ENCODE measurements around the gene PSMC3IP. TPM values are rescaled to one million over a fixed set of nuclear protein-coding genes. Genes with fewer than 3 reads are reported as not detected.
A peak's percentile ranks its signal among the peaks of the same experiment; 100 is the strongest.

PSMC3IP gene
- total RNA-seq, 2 donors from 2014 or later = 2.2 to 3.4 TPM

DNA sequence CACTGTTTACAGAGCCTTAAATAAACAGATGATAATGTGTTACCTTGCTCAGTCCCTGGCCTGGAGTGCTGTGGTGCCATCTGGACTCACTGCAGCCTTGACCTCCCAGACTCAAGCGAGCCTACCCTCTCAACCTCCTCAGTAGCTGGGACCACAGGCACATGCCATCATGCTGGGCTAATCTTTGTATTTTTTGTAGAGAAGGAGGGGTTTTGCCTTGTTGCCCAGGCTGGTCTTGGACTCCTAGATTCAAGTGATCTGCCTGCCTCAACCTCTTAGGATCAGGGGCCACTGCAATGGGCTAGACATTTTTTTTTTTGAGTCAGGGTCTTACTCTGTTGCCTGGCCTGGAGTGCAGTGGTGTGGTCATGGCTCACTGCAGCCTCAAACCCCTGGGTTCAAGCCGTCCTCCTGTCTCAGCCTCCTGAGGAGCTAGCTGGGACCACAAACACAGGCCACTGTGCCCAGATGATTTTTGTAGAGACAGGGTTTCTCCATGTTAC lies 46.5 kb downstream of the PSMC3IP start:
- DNase-seq (no peak), ATAC-seq (no peak)
- intact Hi-C loops (cut with DNase I) = no loop called here

- DNase-seq (no peak), ATAC-seq (no peak)
- intact Hi-C loops (cut with DNase I) = loop anchor here (5.0 to 10.0 kb wide), 2 partner anchors 104 to 207 kb away; partner anchors contain the start of gene CAVIN1 (in 1 of the 2)
Measured at GRCh38 chr17:42529061-42529460, 48.5 kb downstream of the PSMC3IP start.

DNA sequence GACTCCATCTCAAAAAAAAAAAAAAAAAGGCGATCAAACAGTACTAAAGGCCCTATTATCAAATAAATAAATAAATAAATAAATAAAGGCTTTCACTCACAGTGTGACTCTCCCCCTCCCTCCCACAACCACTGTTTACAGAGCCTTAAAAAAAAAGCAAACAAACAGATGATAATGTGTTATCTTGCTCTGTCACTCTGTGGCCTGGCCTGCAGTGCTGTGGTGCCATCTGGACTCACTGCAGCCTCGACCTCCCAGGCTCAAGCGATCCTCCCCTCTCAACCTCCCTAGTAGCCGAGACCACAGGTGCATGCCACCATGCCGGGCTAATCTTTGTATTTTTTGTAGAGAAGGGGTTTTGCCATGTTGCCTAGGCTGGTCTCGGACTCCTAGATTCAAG lies 49.6 kb downstream of the PSMC3IP start:
- intact Hi-C loops (cut with DNase I) = loop anchor here (5.0 to 10.0 kb wide), 2 partner anchors 103 to 206 kb away; partner anchors contain the start of gene CAVIN1 (in 1 of the 2)
- ATAC-seq = no peak
- no peak for DNase-seq

DNA sequence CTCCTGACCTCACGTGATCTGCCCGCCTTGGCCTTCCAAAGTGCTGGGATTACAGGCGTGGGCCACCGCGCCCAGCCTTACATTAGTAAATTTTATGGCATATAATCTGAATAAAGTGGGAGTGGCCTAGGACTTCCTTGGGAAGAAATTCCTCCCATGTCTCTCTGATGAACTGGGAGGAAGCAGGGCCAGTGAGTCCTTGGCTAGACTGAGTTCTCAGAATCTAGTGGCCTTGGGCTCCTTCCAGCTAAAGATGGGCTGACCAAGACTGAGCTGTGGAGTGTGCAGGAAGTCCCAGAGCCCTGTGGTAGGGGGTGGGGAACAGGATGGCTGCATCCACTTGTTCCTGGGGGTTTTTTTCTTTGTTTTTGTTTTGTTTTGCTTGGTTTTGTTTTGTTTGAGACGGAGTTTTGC lies 51.5 kb downstream of the PSMC3IP start:
- ATAC-seq (peak; percentile 67 to 68), DNase-seq (no peak)
- intact Hi-C loops (cut with DNase I) = loop anchor here (5.0 to 10.0 kb wide), 2 partner anchors 101 to 204 kb away; partner anchors contain the start of gene CAVIN1 (in 1 of the 2)

DNA sequence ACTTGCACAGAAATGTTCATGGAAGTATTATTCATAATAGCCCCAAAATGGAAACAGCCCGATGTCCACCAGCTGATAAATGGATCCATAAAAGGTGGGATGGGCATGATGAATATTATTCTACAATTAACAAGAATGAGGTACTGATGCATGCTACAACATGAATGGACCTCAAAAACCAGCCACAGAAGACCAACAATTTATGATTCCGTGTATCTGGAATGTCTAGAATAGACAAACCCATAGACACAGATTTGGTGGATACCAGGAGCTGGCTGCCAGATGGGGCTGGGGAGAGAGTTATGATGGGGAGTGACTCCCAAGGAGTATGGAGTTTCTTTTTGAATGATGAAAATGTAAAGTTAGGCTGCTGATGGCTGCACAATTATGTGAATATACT lies 52.3 kb downstream of the PSMC3IP start:
- ATAC-seq (no peak), DNase-seq (no peak)
- intact Hi-C loops (cut with DNase I) = loop anchor here (5.0 to 10.0 kb wide), 2 partner anchors 100 to 203 kb away; partner anchors contain the start of gene CAVIN1 (in 1 of the 2)

- intact Hi-C loops (cut with DNase I) = loop anchor here in 1 of 2 donors (10.0 kb wide), 1 partner anchor 98 kb away; the partner anchor contains the start of gene CAVIN1
- ATAC-seq (no peak), DNase-seq (no peak)
Measured at GRCh38 chr17:42522798-42523278, 54.7 kb downstream of the PSMC3IP start.

Other genes starting within 250 kb of the PSMC3IP start
- 100 to 1,000 TPM; 106 to 241 TPM for gene STAT3, start 189.3 kb downstream of the PSMC3IP start, total RNA-seq
- 100 to 1,000 TPM; 258 to 297 TPM for gene CAVIN1, start 154.5 kb downstream of the PSMC3IP start, total RNA-seq
- 10 to 100 TPM; 40.3 to 55.4 TPM for gene ATP6V0A1, start 118.9 kb downstream of the PSMC3IP start, total RNA-seq
- 10 to 100 TPM; 15.1 to 20.7 TPM for gene NAGLU, start 41.5 kb downstream of the PSMC3IP start, total RNA-seq
- 1 to 10 TPM; 2.8 to 3.7 TPM for gene HSD17B1, start 24.8 kb downstream of the PSMC3IP start, total RNA-seq
- gene COASY, start 15.6 kb downstream of the PSMC3IP start, total RNA-seq = 10 to 100 TPM; 37.2 to 37.5 TPM
- 10 to 100 TPM; 51.3 to 55.3 TPM for gene MLX, start 10.6 kb downstream of the PSMC3IP start, total RNA-seq
- gene RETREG3, start 31.6 kb upstream of the PSMC3IP start, total RNA-seq = 10 to 100 TPM; 26.0 to 26.1 TPM
- 10 to 100 TPM; 45.3 to 54.8 TPM for gene TUBG1, start 32.0 kb upstream of the PSMC3IP start, total RNA-seq
- gene TUBG2, start 81.6 kb upstream of the PSMC3IP start, total RNA-seq = 10 to 100 TPM; 14.4 to 15.8 TPM
- gene PLEKHH3, start 99.3 kb upstream of the PSMC3IP start, total RNA-seq = 10 to 100 TPM; 18.1 to 19.9 TPM
- gene CCR10, start 104.1 kb upstream of the PSMC3IP start, total RNA-seq = 1 to 10 TPM; 1.7 to 3.3 TPM
- gene CNTNAP1, start 104.8 kb upstream of the PSMC3IP start, total RNA-seq = 1 to 10 TPM; 4.7 to 7.2 TPM
- 10 to 100 TPM; 28.7 to 38.1 TPM for gene EZH1, start 167.3 kb upstream of the PSMC3IP start, total RNA-seq
- 10 to 100 TPM; 40.9 to 49.7 TPM for gene RAMP2, start 183.5 kb upstream of the PSMC3IP start, total RNA-seq
- 10 to 100 TPM; 30.0 to 32.1 TPM for gene VPS25, start 195.7 kb upstream of the PSMC3IP start, total RNA-seq
- not detected for gene WNK4, start 202.9 kb upstream of the PSMC3IP start, total RNA-seq
- 10 to 100 TPM; 60.3 to 63.9 TPM for gene COA3, start 221.0 kb upstream of the PSMC3IP start, total RNA-seq
- under 1 TPM in 1 of 2 donors, not detected in 1; 0.44 TPM for gene CNTD1, start 221.1 kb upstream of the PSMC3IP start, total RNA-seq
- 10 to 100 TPM; 63.5 to 72.5 TPM for gene BECN1, start 246.6 kb upstream of the PSMC3IP start, total RNA-seq

Data from left cardiac atrium (tissue), 4 donors.